Colonic mucosa (tissue), 4 donors: Measurements from ENCODE around the gene SYNPO2L. TPM values are rescaled to one million over a fixed set of nuclear protein-coding genes. Genes with fewer than 3 reads are reported as not detected.

ENCODE experiments used
- DNase-seq: peaks from one replicate; pipeline ENCODE4 v3.0.0-alpha.2; 2020
- H3K27ac ChIP-seq: fragments of 200-600 bp; one replicate; pipeline ENCODE4 v1.8.0; 2021
- H3K27me3 ChIP-seq: fragments of 200-600 bp; one replicate; pipeline ENCODE4 v1.8.0; 2021
- H3K36me3 ChIP-seq: fragments of 200-600 bp; one replicate; pipeline ENCODE4 v1.8.0; 2021
- H3K4me1 ChIP-seq: fragments of 200-600 bp; one replicate; pipeline ENCODE4 v1.8.0; 2021; ENCODE audit warnings: mild to moderate bottlenecking
- H3K4me3 ChIP-seq: fragments of 200-600 bp; one replicate; pipeline ENCODE4 v1.8.0; 2021
- H3K9ac ChIP-seq, 2 donors: one replicate each; pipeline ENCODE4 v1.7.0; 2013; ENCODE audit warnings: control low read depth in 2 of 2, low read depth in 2 of 2, low read length in 2 of 2
- H3K9me3 ChIP-seq: fragments of 200-600 bp; one replicate; pipeline ENCODE4 v1.8.0; 2021
- intact Hi-C: fragments of 100-400 bp; cut with DNase I; formaldehyde crosslinking; loops from one replicate; pipeline ENCODE4 v1.14.1; 2022
- total RNA-seq, 2 donors: library from RNA; stranded (reverse); fragmentation: NEBNext Ultra II Directional in 1 of 2; extraction: Animal tissue kit (Norgen Biotek cat#: 25700) in 1 of 2; gene quantifications; one replicate each; pipeline ENCODE4 v1.2.1, GENCODE V29; 2021
- TF ChIP-seq, protein P1 (sequence below): fragments of 200-600 bp; IDR thresholded peaks from one replicate; pipeline ENCODE4 v1.8.0; 2022; ENCODE audit warnings: antibody characterized with exemption, mild to moderate bottlenecking
- donor health status: healthy.
- donor health status: DM: no; HTN: no; CAD: no.
- donor health status: DM: no; HTN: no; CAD: no.

Gene SYNPO2L
- total RNA-seq, 2 donors from 2014 or later: 0.05 TPM; not detected in 1

DNA sequence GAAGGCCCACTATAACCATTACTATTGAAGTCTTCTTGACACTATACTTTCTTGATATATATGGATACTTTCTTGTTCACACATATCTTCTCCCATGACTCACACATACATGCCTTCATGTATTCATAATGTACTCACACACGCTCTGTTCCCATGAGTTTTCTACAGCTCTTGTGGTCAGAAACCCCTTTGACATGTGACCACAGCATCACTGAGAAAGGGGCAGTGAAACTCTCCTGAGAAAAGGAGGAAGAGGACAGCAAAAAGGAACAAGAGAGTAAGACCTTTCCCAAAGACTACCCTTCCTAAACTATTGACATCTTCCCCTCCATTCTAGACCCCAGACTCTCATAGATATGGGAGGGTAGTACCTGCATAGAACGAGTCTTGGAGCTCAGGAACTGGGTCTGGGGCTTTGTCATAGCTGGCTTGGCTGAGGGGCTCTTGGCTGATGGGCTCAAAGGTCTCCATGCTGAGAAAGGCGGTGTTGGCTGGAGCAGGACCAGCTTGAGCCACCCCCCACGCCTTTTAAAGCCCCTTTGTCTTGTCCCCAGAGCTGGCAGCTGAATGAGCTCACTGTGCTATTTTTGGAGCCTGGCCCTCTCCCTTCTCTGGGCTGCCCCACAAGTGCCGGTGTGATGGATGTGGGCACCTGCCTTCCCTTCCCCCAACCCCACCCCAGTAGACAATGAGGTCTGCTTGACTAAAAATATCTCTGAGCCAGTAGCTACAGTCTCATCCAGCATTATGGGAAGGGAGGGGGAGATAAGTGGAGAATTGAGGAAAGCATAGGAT is 5.1 kb downstream of the SYNPO2L start:
- H3K9ac ChIP-seq: no peak overlapping the region
- H3K27me3 ChIP-seq: no peaks in the 10 kb centered on the region
- H3K4me3 ChIP-seq: no peak overlapping the region
- no peak for DNase-seq
- H3K27ac ChIP-seq: no peak overlapping the region
- H3K36me3 ChIP-seq: no peaks in the 10 kb centered on the region
- no peaks in the 10 kb centered on the region for H3K9me3 ChIP-seq
- intact Hi-C loops: no loop called here
- H3K4me1 ChIP-seq: peaks cover 4% of the 10 kb centered on the region
- TF ChIP-seq, protein P1, sequence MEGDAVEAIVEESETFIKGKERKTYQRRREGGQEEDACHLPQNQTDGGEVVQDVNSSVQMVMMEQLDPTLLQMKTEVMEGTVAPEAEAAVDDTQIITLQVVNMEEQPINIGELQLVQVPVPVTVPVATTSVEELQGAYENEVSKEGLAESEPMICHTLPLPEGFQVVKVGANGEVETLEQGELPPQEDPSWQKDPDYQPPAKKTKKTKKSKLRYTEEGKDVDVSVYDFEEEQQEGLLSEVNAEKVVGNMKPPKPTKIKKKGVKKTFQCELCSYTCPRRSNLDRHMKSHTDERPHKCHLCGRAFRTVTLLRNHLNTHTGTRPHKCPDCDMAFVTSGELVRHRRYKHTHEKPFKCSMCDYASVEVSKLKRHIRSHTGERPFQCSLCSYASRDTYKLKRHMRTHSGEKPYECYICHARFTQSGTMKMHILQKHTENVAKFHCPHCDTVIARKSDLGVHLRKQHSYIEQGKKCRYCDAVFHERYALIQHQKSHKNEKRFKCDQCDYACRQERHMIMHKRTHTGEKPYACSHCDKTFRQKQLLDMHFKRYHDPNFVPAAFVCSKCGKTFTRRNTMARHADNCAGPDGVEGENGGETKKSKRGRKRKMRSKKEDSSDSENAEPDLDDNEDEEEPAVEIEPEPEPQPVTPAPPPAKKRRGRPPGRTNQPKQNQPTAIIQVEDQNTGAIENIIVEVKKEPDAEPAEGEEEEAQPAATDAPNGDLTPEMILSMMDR: no peak

DNA sequence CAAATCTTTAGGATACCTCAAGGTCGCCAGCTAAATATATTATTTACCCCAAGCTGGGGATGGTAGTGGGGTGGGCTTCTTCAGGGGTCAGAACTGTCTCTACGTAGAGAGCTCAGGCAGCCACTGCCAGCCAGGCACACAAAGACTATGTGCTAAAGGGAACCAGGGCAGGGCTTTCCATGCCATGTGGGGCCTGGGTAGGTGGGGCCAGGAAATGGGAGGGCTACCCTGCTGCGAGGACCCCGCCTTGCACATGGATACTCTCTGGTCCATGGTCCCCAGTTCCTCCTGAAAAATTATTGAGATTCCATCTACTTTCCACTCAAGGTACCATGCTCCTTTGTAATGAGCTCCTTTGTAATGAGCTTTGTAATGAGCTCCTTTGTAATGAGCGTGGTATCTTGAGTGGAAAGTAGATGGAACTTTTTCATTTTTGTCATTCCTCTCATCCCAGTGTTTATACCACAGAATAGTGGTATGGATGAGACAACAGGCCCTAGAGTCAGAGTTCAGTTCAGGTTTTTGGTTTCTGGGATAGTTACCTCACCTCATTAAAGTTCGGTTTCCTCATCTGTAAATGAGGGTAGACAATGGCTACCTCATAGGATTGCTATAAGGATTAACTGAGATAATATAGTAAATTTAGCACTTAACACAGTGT is 5.8 kb downstream of the SYNPO2L start:
- intact Hi-C loops: no loop called here
- TF ChIP-seq, protein P1: no peak

DNA sequence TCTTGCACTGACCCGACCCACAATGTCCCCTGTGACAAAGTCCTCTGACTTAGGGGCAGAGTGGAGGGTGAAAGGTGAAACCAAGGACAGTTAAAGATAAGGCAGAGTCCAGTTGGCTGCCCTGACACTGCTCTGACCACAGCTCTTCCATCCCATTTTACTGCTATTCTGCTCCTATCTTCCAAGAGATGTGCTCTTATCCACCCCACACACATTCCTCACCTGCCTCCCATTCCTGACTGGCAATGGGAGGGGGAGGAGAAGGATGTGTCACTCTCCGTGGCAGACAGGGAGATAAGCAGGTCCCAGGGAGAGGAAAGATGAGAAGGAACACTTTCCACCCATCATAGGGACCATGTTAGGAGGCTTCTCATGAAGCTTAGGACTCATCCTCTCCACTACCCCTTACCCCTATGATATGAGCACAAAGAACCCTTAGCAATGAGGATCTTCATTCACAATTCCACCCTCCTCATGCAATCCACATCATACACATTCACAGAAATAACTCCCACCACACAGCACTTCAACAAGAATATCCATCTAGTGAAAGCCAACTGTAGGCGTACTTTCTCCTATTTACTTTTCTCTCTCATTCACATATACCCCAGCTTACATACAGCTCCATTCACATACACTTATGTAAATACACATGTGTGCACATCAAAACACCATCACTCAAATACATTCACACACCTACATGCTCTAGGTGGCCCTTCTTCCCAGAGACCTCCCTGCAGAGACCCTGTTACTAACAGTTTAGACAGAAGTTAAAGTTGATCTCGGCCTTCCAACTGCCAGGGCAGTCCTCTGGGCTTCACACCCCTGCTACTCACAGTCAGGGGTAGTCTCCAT is 6.6 kb downstream of the SYNPO2L start:
- H3K36me3 ChIP-seq: no peaks in the 10 kb centered on the region
- intact Hi-C loops: no loop called here
- DNase-seq: no peak
- H3K4me1 ChIP-seq: peaks cover 4% of the 10 kb centered on the region
- no peak overlapping the region for H3K9ac ChIP-seq
- H3K27me3 ChIP-seq: no peaks in the 10 kb centered on the region
- no peaks in the 10 kb centered on the region for H3K9me3 ChIP-seq
- H3K27ac ChIP-seq: no peak overlapping the region
- no peak overlapping the region for H3K4me3 ChIP-seq
- TF ChIP-seq, protein P1: no peak

More for the DNA sequence above, 5.8 kb downstream of the SYNPO2L start:
- Histone ChIP-seq H3K4me1 (peaks cover 4% of the 10 kb centered on the region), H3K9ac (no peak overlapping the region), H3K27me3 (no peaks in the 10 kb centered on the region), H3K27ac (no peak overlapping the region), H3K4me3 (no peak overlapping the region), H3K9me3 (no peaks in the 10 kb centered on the region), H3K36me3 (no peaks in the 10 kb centered on the region)
- no peak for DNase-seq

DNA sequence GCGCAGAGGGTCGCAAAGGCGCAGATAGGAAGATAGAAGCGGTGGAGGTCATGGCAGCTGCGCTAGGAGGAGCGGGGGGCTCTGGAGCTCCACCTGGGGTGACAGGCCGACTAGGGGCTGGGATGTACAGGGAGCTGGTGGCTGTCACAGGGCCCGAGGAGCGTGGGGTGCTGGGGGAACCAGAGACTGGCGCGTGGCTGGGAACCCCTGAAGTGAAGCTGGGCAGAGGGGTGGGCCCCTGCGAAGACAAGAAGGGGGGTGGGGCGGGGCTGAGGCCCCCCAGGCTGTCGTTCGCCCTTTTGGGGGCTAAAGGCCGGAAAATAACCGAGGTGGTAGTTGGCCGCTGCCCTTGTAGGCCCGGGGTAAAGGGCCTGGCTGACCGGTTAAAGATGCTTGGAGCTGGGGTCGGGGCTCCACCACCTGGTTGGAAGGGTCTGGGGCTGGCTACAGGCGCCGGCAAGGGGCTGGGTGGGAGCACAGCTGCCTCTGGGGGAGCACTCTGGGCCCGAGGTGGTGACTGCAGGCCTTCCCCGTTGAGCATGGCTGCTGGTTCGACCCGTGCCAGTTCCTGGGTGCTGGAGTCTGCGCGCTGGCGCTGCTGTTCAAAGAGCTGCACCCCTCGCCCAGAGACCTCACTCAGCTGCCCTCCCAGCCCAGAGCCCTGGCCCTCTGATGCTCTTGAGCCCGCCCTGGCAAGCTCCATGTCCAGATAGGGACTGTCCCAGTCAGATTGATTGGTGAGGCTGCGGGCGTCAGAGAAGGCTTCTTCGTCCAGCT is 7.8 kb downstream of the SYNPO2L start:
- Histone ChIP-seq H3K4me1 (peaks cover 4% of the 10 kb centered on the region), H3K27ac (no peak overlapping the region), H3K36me3 (no peaks in the 10 kb centered on the region), H3K27me3 (no peaks in the 10 kb centered on the region), H3K9ac (peak overlapping the region; percentile 72 to 75), H3K9me3 (no peaks in the 10 kb centered on the region), H3K4me3 (peak overlapping the region; percentile 53)
- intact Hi-C loops: no loop called here
- no peak for DNase-seq
- TF ChIP-seq, protein P1: no peak
